Measurements from ENCODE around the gene CBX1. TPM values are rescaled to one million over a fixed set of nuclear protein-coding genes. Genes with fewer than 3 reads are reported as not detected.
A peak's percentile ranks its signal among the peaks of the same experiment; 100 is the strongest.

Gene CBX1
- polyA plus RNA-seq, 1 donor from 2014 or later = 363 TPM

GRCh38 chr17:48102798-48103715, 1.8 kb upstream of the CBX1 start:
- no peaks in the 10 kb centered on the region for H3K36me3 ChIP-seq (ENCODE audit: insufficient read depth, low read length)
- H3K4me2 ChIP-seq (ENCODE audit: low read length) = no peak overlapping the region
- peaks cover 30% of the 10 kb centered on the region for H3K79me2 ChIP-seq (replicated peaks; ENCODE audit: insufficient read depth, low read length)
- peaks cover 10% of the 10 kb centered on the region for H3F3A ChIP-seq (ENCODE audit: insufficient read depth, low read length, poor library complexity, severe bottlenecking)
- peaks cover under 1% of the 10 kb centered on the region for H4K20me1 ChIP-seq (ENCODE audit: insufficient read depth)
- H2AFZ ChIP-seq (ENCODE audit: low read depth, low read length) = no peak overlapping the region
- H3K27me3 ChIP-seq (ENCODE audit: insufficient read depth, low read depth, low read length) = no peaks in the 10 kb centered on the region
- no peaks in the 10 kb centered on the region for H3K9me3 ChIP-seq (ENCODE audit: low read length)
- H3K9ac ChIP-seq (ENCODE audit: low read length) = no peak overlapping the region
- no peaks in the 10 kb centered on the region for H3K9me2 ChIP-seq (ENCODE audit: insufficient read depth, low read length)
- TF ChIP-seq TAF1 (IDR thresholded peaks at IDR 0.05; ENCODE audit: low read depth) = no peak
- TF ChIP-seq REST (IDR thresholded peaks at IDR 0.05; ENCODE audit: borderline replicate concordance) = no peak
- no peak for TF ChIP-seq POLR2AphosphoS5 (IDR thresholded peaks at IDR 0.05)
- TF ChIP-seq CTCF (IDR thresholded peaks at IDR 0.05; ENCODE audit: poor library complexity, severe bottlenecking) = no peak
- TF ChIP-seq EZH2 (IDR thresholded peaks at IDR 0.05; ENCODE audit: borderline replicate concordance, insufficient read depth, low read length, poor library complexity, severe bottlenecking) = no peak
- TF ChIP-seq SMC3 (conservative IDR thresholded peaks at IDR 0.05; ENCODE audit: poor library complexity) = no peak
- TF ChIP-seq RAD21 (conservative IDR thresholded peaks at IDR 0.05) = no peak
- TF ChIP-seq EP300 (conservative IDR thresholded peaks at IDR 0.05; ENCODE audit: poor library complexity, severe bottlenecking) = no peak
- no peak for TF ChIP-seq MXI1 (conservative IDR thresholded peaks at IDR 0.05; ENCODE audit: poor library complexity, severe bottlenecking)
- no peak overlapping the region for H3K4me3 ChIP-seq (ENCODE audit: low read length)
- H3K27ac ChIP-seq (ENCODE audit: low read length) = no peak overlapping the region

- Histone ChIP-seq H3K4me3 (ENCODE audit: low read length) (no peak overlapping the region), H3F3A (ENCODE audit: insufficient read depth, low read length, poor library complexity, severe bottlenecking) (peaks cover 10% of the 10 kb centered on the region), H3K27me3 (ENCODE audit: insufficient read depth, low read depth, low read length) (no peaks in the 10 kb centered on the region), H3K4me2 (ENCODE audit: low read length) (no peak overlapping the region), H3K79me2 (replicated peaks; ENCODE audit: insufficient read depth, low read length) (peaks cover 35% of the 10 kb centered on the region), H3K9ac (ENCODE audit: low read length) (no peak overlapping the region), H3K27ac (ENCODE audit: low read length) (peak overlapping the region; percentile 97), H2AFZ (ENCODE audit: low read depth, low read length) (no peak overlapping the region), H4K20me1 (ENCODE audit: insufficient read depth) (peaks cover 7% of the 10 kb centered on the region), H3K36me3 (ENCODE audit: insufficient read depth, low read length) (no peaks in the 10 kb centered on the region), H3K9me3 (ENCODE audit: low read length) (no peaks in the 10 kb centered on the region), H3K9me2 (ENCODE audit: insufficient read depth, low read length) (no peaks in the 10 kb centered on the region)
- TF ChIP-seq EZH2 (IDR thresholded peaks at IDR 0.05; ENCODE audit: borderline replicate concordance, insufficient read depth, low read length, poor library complexity, severe bottlenecking) = no peak
- no peak for TF ChIP-seq POLR2AphosphoS5 (IDR thresholded peaks at IDR 0.05)
- no peak for TF ChIP-seq MXI1 (conservative IDR thresholded peaks at IDR 0.05; ENCODE audit: poor library complexity, severe bottlenecking)
- no peak for TF ChIP-seq SMC3 (conservative IDR thresholded peaks at IDR 0.05; ENCODE audit: poor library complexity)
- TF ChIP-seq RAD21 (conservative IDR thresholded peaks at IDR 0.05) = no peak
- no peak for TF ChIP-seq CTCF (IDR thresholded peaks at IDR 0.05; ENCODE audit: poor library complexity, severe bottlenecking)
- no peak for TF ChIP-seq EP300 (conservative IDR thresholded peaks at IDR 0.05; ENCODE audit: poor library complexity, severe bottlenecking)
- no peak for TF ChIP-seq REST (IDR thresholded peaks at IDR 0.05; ENCODE audit: borderline replicate concordance)
These were observed 919 bp upstream of the CBX1 start for GRCh38 chr17:48102043-48102750.

All from neural cell (in vitro differentiated cells).